HEK293 (cell line): Measurements from ENCODE around the gene ARAP3.

Experiments used
- KLF16 ChIP-seq: fragments of 450-650 bp; formaldehyde crosslinking; IDR thresholded peaks from 2 replicates; pipeline ENCODE4 v1.5.1; 2017; ENCODE audit warnings: missing biosample characterization, missing genetic modification characterization
- TCF7L2 ChIP-seq: IDR thresholded peaks from 2 replicates; pipeline ENCODE4 v1.6.1; 2011; ENCODE audit warnings: low read depth, mild to moderate bottlenecking, inconsistent platforms, low read length, moderate library complexity, borderline replicate concordance
- ZNF184 ChIP-seq: fragments of 450-650 bp; IDR thresholded peaks from 2 replicates; pipeline ENCODE4 v1.5.1; 2018; ENCODE audit warnings: missing biosample characterization, mild to moderate bottlenecking, missing genetic modification characterization
- ZNF274 ChIP-seq, 2 experiments: fragments of 200-500 bp in 1 of 2; fragments of 450-650 bp in 1 of 2; sonication (Bioruptor generic) in 1 of 2; formaldehyde crosslinking in 1 of 2; IDR thresholded peaks; 2 replicates each; pipeline versions ENCODE4 v1.5.1 to v1.6.1; 2014 to 2016; ENCODE audit warnings: borderline replicate concordance in 1 of 2, inconsistent platforms in 1 of 2, low read length in 1 of 2, missing biosample characterization in 1 of 2, missing genetic modification characterization in 1 of 2
- ZNF48 ChIP-seq: fragments of 450-650 bp; formaldehyde crosslinking; IDR thresholded peaks from 2 replicates; pipeline ENCODE4 v1.5.1; 2016; ENCODE audit warnings: missing biosample characterization, missing genetic modification characterization
- ZSCAN5A ChIP-seq: fragments of 450-650 bp; formaldehyde crosslinking; IDR thresholded peaks from 2 replicates; pipeline ENCODE4 v1.5.1; 2016; ENCODE audit warnings: missing biosample characterization, missing genetic modification characterization
- TF ChIP-seq, protein P1 (sequence below): sonication (generic); formaldehyde crosslinking; IDR thresholded peaks from 2 replicates; pipeline ENCODE4 v1.8.1; 2022; ENCODE audit warnings: mild to moderate bottlenecking, moderate library complexity, missing genetic modification reagents
- TF ChIP-seq, protein P2 (sequence below): fragments of 450-650 bp; formaldehyde crosslinking; IDR thresholded peaks from 2 replicates; pipeline ENCODE4 v1.5.1; 2016; ENCODE audit warnings: missing biosample characterization, missing genetic modification characterization
- TF ChIP-seq, protein P3 (sequence below): fragments of 450-650 bp; formaldehyde crosslinking; IDR thresholded peaks from 2 replicates; pipeline ENCODE4 v1.5.1; 2016; ENCODE audit warnings: missing biosample characterization, missing genetic modification characterization

DNA sequence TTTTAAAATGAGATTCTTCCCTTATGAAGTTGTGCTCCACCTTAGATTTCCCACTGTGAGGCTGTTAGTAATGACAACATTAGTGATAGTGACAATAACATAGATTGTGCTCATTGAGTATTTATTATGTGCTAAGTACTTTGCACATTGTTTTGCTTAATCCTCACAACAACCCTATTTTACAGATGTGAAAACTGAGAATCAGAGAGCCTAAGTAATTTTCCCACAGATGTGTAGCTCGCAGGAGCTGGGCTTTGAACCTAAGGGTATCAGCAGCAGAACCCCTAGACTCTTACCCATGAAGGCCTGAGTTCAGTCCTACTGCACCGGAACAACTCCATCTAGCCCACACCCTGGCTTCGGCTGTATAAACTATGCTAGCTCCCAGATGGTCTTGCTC lies 15.6 kb upstream of the ARAP3 start:
- no peak for TF ChIP-seq TCF7L2
- TF ChIP-seq, protein P1, sequence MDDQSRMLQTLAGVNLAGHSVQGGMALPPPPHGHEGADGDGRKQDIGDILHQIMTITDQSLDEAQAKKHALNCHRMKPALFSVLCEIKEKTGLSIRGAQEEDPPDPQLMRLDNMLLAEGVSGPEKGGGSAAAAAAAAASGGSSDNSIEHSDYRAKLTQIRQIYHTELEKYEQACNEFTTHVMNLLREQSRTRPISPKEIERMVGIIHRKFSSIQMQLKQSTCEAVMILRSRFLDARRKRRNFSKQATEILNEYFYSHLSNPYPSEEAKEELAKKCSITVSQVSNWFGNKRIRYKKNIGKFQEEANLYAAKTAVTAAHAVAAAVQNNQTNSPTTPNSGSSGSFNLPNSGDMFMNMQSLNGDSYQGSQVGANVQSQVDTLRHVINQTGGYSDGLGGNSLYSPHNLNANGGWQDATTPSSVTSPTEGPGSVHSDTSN (CRISPR knock-in tag) = no peak
- TF ChIP-seq, protein P2, sequence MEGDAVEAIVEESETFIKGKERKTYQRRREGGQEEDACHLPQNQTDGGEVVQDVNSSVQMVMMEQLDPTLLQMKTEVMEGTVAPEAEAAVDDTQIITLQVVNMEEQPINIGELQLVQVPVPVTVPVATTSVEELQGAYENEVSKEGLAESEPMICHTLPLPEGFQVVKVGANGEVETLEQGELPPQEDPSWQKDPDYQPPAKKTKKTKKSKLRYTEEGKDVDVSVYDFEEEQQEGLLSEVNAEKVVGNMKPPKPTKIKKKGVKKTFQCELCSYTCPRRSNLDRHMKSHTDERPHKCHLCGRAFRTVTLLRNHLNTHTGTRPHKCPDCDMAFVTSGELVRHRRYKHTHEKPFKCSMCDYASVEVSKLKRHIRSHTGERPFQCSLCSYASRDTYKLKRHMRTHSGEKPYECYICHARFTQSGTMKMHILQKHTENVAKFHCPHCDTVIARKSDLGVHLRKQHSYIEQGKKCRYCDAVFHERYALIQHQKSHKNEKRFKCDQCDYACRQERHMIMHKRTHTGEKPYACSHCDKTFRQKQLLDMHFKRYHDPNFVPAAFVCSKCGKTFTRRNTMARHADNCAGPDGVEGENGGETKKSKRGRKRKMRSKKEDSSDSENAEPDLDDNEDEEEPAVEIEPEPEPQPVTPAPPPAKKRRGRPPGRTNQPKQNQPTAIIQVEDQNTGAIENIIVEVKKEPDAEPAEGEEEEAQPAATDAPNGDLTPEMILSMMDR = no peak
- no peak for TF ChIP-seq KLF16 (tag by site-specific recombination)
- no peak for TF ChIP-seq ZNF274 (IDR thresholded peaks at IDR 0.05; ENCODE audit: low read length)
- no peak for TF ChIP-seq ZNF274 (tag by site-specific recombination; IDR thresholded peaks at IDR 0.05; ENCODE audit: borderline replicate concordance)
- no peak for TF ChIP-seq ZSCAN5A (tag by site-specific recombination)
- TF ChIP-seq, protein P3, sequence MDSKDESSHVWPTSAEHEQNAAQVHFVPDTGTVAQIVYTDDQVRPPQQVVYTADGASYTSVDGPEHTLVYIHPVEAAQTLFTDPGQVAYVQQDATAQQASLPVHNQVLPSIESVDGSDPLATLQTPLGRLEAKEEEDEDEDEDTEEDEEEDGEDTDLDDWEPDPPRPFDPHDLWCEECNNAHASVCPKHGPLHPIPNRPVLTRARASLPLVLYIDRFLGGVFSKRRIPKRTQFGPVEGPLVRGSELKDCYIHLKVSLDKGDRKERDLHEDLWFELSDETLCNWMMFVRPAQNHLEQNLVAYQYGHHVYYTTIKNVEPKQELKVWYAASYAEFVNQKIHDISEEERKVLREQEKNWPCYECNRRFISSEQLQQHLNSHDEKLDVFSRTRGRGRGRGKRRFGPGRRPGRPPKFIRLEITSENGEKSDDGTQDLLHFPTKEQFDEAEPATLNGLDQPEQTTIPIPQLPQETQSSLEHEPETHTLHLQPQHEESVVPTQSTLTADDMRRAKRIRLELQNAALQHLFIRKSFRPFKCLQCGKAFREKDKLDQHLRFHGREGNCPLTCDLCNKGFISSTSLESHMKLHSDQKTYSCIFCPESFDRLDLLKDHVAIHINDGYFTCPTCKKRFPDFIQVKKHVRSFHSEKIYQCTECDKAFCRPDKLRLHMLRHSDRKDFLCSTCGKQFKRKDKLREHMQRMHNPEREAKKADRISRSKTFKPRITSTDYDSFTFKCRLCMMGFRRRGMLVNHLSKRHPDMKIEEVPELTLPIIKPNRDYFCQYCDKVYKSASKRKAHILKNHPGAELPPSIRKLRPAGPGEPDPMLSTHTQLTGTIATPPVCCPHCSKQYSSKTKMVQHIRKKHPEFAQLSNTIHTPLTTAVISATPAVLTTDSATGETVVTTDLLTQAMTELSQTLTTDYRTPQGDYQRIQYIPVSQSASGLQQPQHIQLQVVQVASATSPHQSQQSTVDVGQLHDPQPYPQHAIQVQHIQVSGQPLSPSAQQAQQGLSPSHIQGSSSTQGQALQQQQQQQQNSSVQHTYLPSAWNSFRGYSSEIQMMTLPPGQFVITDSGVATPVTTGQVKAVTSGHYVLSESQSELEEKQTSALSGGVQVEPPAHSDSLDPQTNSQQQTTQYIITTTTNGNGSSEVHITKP (tag by site-specific recombination) = no peak
- TF ChIP-seq ZNF48 (tag by site-specific recombination) = no peak
- TF ChIP-seq ZNF184 (tag by site-specific recombination) = no peak
